ENCODE measurements around the gene KHSRP. TPM values are rescaled to one million over a fixed set of nuclear protein-coding genes. Genes with fewer than 3 reads are reported as not detected.
"Not testable (repeated sequence)": the region's sequence is repeated elsewhere in the genome, so short reads cannot be mapped to it uniquely, and the experiment has no call there.

Gene KHSRP
- total RNA-seq, 1 donor: 65.9 TPM

DNA sequence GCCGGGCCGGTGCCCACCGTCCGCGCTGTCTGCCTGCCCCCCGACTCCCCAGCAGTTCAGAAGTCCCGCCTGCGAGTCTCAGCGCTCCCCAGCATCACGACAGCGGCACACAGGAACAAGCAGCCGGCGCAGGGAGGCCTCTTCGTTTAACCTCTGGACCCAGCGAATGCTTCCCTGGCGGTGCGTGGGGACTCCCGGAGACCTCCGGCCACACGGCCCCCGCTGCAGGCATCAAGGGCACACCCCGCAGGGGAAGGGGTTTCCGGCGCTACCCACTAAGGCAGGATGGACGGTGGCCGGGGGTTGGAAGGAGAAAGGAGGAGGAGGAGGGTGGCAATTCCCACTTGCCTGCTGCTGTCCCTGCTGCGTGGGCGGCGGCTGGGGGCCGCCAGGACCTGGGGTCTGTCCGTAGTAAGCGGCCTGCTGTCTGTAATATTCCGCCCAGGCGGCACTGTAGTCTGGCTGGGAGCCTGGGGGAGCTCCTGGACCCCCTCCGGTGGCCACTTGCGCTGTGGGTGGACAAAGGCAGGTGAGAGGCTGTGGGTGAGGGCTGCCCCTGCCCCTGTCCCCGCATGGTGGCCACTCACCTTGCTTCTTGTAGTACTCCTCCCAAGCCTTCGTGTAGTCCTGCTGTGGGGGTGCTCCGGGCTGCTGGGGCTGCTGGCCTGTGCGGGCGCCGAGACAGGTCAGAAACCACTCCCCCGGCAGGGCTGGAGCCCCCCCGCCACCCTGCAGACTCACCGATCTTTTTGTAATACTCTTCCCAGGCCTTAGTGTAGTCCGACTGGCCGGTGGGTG, 9.6 kb downstream of the KHSRP start:
- no peaks in the 10 kb centered on the region for H3K4me1 ChIP-seq (ENCODE audit: insufficient read depth, low read length)
- H3K27me3 ChIP-seq (ENCODE audit: insufficient read depth, low read length): no peaks in the 10 kb centered on the region
- H3K4me3 ChIP-seq (ENCODE audit: low read length): no peak overlapping the region
- H3K9me3 ChIP-seq (ENCODE audit: low read depth, low read length): no peaks in the 10 kb centered on the region

DNA sequence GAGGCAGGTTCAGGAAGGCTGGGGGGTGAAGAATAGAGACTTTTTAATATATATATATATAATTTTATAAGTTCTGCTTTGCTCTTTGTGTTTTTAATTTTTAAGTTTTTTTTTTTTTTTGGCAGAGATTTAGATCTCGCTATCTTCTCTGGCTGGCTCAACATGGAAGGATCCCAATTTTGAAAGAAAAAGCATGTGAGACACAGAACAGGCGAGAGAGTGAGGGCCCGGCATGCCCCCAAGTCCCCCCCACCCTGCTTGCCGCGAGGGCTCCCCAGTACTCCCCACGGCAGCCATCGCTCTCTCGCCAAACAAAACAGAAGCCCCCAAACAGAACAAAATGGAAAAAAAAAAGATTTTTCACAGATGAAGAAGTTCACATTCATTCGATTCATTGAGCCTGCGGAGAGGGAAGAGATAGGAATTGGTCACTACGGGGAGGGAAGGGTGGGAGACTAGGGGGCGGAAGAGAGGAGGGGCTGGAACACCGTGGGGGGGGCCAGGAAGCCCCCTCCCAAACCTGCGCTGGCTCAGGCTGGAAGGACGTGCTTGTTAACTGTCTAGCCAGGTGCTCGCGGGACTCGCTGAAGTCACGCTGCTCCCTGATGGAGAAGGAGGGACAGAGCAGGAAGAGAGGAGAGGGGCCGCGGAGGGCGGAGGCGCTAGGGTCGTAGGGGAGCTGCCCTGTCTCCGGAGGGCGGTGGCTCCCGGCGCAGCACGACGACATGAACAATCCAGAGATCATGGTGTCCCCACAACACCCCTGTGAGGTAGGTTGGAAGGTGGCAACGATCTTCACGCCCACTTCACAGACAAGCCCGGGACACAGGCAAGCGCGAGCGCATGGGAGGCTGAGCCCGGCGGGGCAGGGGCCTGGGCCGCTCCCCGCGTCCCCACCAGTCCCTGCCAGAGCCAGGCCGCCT, 10.6 kb downstream of the KHSRP start:
- Histone ChIP-seq H3K4me3 (ENCODE audit: low read length) (no peak overlapping the region), H3K9me3 (ENCODE audit: low read depth, low read length) (no peaks in the 10 kb centered on the region), H3K4me1 (ENCODE audit: insufficient read depth, low read length) (no peaks in the 10 kb centered on the region), H3K27me3 (ENCODE audit: insufficient read depth, low read length) (no peaks in the 10 kb centered on the region)

GRCh38 chr19:6413291-6413690, 11.3 kb downstream of the KHSRP start:
- no peaks in the 10 kb centered on the region for H3K9me3 ChIP-seq (ENCODE audit: low read depth, low read length)
- H3K4me1 ChIP-seq (ENCODE audit: insufficient read depth, low read length): no peaks in the 10 kb centered on the region
- no peak overlapping the region for H3K4me3 ChIP-seq (ENCODE audit: low read length)
- no peaks in the 10 kb centered on the region for H3K27me3 ChIP-seq (ENCODE audit: insufficient read depth, low read length)

DNA sequence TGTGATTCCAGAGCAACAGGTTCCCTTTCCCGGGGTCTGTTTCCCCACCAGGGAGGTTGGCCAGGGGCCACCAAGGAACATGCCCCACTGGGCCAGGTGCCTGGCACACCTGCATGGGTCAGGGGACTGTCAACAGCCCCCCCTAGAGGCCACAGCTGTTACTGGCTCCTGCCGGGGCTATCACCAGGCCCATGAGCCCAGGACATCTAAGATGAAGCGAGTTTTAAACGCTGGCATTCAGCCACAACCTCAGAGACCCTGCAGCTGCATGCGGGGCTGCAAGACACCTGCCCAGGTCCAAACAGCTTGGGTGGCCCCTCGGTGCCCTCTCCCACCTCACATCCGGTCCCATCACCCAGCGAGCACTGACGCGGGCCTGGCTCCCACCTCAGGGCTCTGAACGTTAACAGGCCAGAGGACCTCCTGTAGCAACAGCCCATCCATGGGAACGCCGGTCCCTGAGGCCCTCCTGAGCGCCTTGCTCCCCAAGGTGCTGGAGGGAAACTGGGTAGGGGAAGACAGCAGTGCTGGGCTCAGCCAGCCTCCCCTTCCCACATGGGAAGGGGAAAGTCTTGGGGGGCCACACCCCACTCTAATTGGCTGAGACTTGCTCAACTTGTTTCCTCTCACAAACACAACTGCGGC, 12.0 kb downstream of the KHSRP start:
- no peaks in the 10 kb centered on the region for H3K27me3 ChIP-seq (ENCODE audit: insufficient read depth, low read length)
- H3K9me3 ChIP-seq (ENCODE audit: low read depth, low read length): no peaks in the 10 kb centered on the region
- H3K4me3 ChIP-seq (ENCODE audit: low read length): no peak overlapping the region
- no peaks in the 10 kb centered on the region for H3K4me1 ChIP-seq (ENCODE audit: insufficient read depth, low read length)

- H3K4me3 ChIP-seq (ENCODE audit: low read length): no peak overlapping the region
- no peaks in the 10 kb centered on the region for H3K4me1 ChIP-seq (ENCODE audit: insufficient read depth, low read length)
- no peaks in the 10 kb centered on the region for H3K9me3 ChIP-seq (ENCODE audit: low read depth, low read length)
- H3K27me3 ChIP-seq (ENCODE audit: insufficient read depth, low read length): no peaks in the 10 kb centered on the region
Observed at GRCh38 chr19:6412061-6412446, 12.6 kb downstream of the KHSRP start.

DNA sequence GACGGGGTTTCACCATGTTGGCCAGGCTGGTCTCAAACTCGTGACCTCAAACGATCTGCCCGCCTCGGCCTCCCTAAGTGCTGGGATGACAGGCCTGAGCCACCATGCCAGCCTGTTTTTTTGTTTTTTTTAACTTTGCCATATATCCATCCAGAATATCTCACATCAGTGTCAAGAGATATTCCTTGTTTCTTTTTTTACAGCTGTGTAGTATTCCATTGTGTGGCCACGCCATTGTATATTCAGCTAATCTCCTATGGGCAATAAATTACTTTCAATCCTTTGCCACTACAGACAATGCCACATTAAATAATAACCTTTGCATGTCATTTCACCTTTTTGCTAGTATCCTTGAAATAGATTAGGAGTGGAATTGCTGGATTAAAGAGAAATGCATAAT, 15.3 kb downstream of the KHSRP start:
- no peaks in the 10 kb centered on the region for H3K9me3 ChIP-seq (ENCODE audit: low read depth, low read length)
- no peaks in the 10 kb centered on the region for H3K27me3 ChIP-seq (ENCODE audit: insufficient read depth, low read length)
- H3K4me1 ChIP-seq (ENCODE audit: insufficient read depth, low read length): no peaks in the 10 kb centered on the region
- no peak overlapping the region for H3K4me3 ChIP-seq (ENCODE audit: low read length)

- Histone ChIP-seq H3K4me3 (ENCODE audit: low read length) (no peak overlapping the region), H3K4me1 (ENCODE audit: insufficient read depth, low read length) (no peaks in the 10 kb centered on the region), H3K27me3 (ENCODE audit: insufficient read depth, low read length) (no peaks in the 10 kb centered on the region), H3K9me3 (ENCODE audit: low read depth, low read length) (no peaks in the 10 kb centered on the region)
Observed at GRCh38 chr19:6406401-6406800, 18.2 kb downstream of the KHSRP start.

DNA sequence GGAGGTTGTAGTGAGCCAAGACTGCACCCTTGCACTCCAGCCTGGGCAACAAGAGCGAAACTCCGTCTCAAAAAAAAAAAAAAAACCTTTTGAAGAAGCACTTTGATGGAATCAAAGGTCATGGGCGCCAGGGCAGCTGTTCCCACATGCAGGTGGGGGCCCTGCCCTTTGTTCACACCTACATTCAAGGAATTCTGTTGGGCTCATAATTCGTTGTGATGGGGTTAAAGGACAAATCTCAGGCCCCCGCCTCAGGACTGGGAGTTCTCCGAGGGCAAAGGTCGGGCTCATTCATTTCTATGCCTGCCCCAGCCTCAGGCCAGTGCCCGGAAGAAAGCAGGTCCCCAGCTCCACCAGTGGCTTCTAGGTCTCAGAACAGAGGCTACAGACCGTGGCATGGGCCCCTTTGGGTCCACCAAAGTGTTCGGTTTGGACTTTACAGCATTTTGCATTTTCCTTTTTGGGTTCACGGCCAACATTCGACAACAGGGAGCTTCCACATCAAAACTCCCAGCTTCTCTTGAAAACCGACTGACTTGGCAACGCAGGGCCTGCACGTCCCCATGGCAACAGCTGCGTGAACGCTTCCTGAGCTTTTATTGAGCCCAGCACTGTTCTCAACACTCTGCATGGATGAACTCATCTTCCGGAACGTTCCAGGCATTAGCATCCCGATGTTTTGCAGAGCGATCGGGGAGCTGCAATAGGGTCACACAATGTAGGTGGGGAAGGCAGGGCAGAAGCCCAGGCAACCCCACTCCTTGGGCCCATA, 21.6 kb downstream of the KHSRP start:
- Histone ChIP-seq H3K9me3 (ENCODE audit: low read depth, low read length) (no peaks in the 10 kb centered on the region), H3K4me1 (ENCODE audit: insufficient read depth, low read length) (no peaks in the 10 kb centered on the region), H3K4me3 (ENCODE audit: low read length) (no peak overlapping the region), H3K27me3 (ENCODE audit: insufficient read depth, low read length) (no peaks in the 10 kb centered on the region)

GRCh38 chr19:6402058-6402457, 22.6 kb downstream of the KHSRP start:
- no peaks in the 10 kb centered on the region for H3K27me3 ChIP-seq (ENCODE audit: insufficient read depth, low read length)
- no peak overlapping the region for H3K4me3 ChIP-seq (ENCODE audit: low read length)
- H3K9me3 ChIP-seq (ENCODE audit: low read depth, low read length): no peaks in the 10 kb centered on the region
- H3K4me1 ChIP-seq (ENCODE audit: insufficient read depth, low read length): no peaks in the 10 kb centered on the region

DNA sequence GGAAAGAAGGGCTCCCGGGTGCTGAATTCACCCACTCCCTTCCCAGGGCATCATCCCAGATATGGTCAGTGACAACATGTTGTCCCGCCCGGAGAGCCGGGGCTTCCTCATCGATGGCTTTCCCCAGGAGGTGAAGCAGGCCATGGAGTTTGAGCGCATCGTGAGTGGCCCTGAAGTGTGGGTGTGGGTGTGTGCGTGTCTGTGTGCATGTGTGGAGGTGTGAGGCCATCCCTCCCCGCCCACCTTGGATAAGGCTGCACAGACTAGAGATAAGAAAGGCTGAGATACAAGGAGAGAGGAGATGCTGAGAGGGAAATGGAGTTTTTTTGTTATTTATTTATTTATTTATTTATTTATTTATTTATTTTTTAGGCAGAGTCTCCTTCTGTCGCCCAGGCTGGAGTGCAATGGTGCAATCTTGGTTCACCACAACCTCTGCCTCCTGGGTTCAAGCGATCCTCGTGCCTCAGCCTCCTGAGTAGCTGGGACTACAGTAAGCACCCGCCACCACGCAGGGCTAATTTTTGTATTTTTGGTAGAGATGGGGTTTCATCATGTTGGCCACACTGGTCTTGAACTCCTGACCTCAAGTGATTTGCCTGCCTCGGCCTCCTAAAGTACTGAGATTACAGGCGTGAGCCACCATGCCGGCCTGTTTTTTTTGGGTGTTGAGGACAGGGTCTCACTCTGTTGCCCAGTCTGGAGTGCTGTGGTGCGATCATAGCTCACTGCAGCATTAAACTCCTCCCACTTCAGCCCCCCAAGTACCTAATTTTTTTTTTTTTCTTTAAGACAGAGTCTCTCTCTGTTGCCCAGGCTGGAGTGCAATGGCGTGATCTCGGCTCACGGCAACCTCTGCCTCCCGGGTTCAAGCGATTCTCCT, 24.3 kb downstream of the KHSRP start:
- not testable (repeated sequence) for H3K4me3 ChIP-seq (ENCODE audit: low read length); H3K27me3 ChIP-seq (ENCODE audit: insufficient read depth, low read length); H3K9me3 ChIP-seq (ENCODE audit: low read depth, low read length); H3K4me1 ChIP-seq (ENCODE audit: insufficient read depth, low read length)

DNA sequence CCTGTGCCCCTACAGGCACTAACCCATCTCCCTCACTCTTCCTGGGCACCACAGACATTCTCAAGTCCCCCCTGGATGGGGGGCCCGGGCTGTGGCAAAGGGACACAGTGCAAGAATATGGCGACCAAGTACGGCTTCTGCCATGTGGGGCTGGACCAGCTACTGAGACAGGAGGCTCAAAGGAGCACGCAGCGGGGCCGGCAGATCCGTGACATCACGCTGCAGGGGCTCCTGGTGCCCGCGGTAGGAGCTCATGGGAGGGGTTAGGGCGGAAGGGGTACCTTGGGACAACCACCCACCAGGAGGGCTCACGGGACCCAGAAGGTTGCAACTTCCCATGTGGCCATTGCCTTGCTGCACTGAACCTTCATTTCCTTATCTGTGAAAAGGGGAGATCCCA, 28.3 kb downstream of the KHSRP start:
- no peaks in the 10 kb centered on the region for H3K27me3 ChIP-seq (ENCODE audit: insufficient read depth, low read length)
- H3K4me3 ChIP-seq (ENCODE audit: low read length): no peak overlapping the region
- H3K4me1 ChIP-seq (ENCODE audit: insufficient read depth, low read length): peaks cover 19% of the 10 kb centered on the region
- no peaks in the 10 kb centered on the region for H3K9me3 ChIP-seq (ENCODE audit: low read depth, low read length)

- H3K4me3 ChIP-seq (ENCODE audit: low read length): no peak overlapping the region
- no peaks in the 10 kb centered on the region for H3K27me3 ChIP-seq (ENCODE audit: insufficient read depth, low read length)
- peaks cover 19% of the 10 kb centered on the region for H3K4me1 ChIP-seq (ENCODE audit: insufficient read depth, low read length)
- H3K9me3 ChIP-seq (ENCODE audit: low read depth, low read length): no peaks in the 10 kb centered on the region
Observed at GRCh38 chr19:6394831-6395230, 29.8 kb downstream of the KHSRP start.

DNA sequence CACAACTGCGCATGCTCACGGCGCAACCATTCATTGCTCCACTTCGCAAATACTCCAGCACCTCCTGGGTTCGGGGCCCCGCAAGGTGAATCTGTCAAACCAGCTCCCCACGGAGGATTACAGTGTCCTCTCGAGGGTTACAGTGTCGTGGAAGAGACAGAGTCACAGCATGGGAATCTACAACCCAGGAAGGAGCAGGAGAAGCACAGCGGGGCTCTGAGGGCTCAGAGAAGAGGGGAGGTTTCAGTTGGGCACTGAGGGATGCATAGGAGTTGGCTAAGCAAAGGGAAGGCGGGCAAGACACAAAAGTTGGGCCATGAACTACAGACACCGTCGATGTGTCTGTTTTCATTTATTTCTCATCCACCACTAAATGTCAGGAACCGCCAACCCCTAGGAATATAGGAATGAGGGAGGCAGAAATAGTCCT, 30.6 kb downstream of the KHSRP start:
- Histone ChIP-seq H3K27me3 (ENCODE audit: insufficient read depth, low read length) (no peaks in the 10 kb centered on the region), H3K9me3 (ENCODE audit: low read depth, low read length) (no peaks in the 10 kb centered on the region), H3K4me3 (ENCODE audit: low read length) (peak overlapping the region; percentile 88), H3K4me1 (ENCODE audit: insufficient read depth, low read length) (peaks cover 19% of the 10 kb centered on the region)

Data from mononuclear cell (primary cell).